H1 (cell line): Measurements from ENCODE around the gene GSTM3. TPM values are rescaled to one million over a fixed set of nuclear protein-coding genes. Genes with fewer than 3 reads are reported as not detected.

Experiments
- BCL11A ChIP-seq, 2 experiments: IDR thresholded peaks; one replicate each; pipeline ENCODE4 v1.6.1; 2011; ENCODE audit warnings: low read depth in 2 of 2, low read length in 2 of 2, mild to moderate bottlenecking in 2 of 2
- CBX8 ChIP-seq: fragments of 300-800, 300-1000 bp; sonication (generic); IDR thresholded peaks from 2 replicates; pipeline ENCODE4 v1.7.1; 2016; ENCODE audit warnings: low read depth, low read length, borderline replicate concordance
- CHD2 ChIP-seq: IDR thresholded peaks from 2 replicates; pipeline ENCODE4 v1.6.1; 2012; ENCODE audit warnings: low read length, improper control_type of control experiment
- EGR1 ChIP-seq: IDR thresholded peaks from 2 replicates; pipeline ENCODE4 v1.6.1; 2011; ENCODE audit warnings: low read depth, low read length, borderline replicate concordance
- HDAC6 ChIP-seq: IDR thresholded peaks from one replicate; pipeline ENCODE4 v1.7.1; 2012; ENCODE audit warnings: low read depth, mild to moderate bottlenecking, inconsistent platforms, low read length, moderate library complexity
- SP2 ChIP-seq: IDR thresholded peaks from 2 replicates; pipeline ENCODE4 v1.6.1; 2012; ENCODE audit warnings: mild to moderate bottlenecking, low read length, inconsistent platforms
- USF2 ChIP-seq: IDR thresholded peaks from 2 replicates; pipeline ENCODE4 v1.6.1; 2011; ENCODE audit warnings: low read length, improper control_type of control experiment
- polyA plus RNA-seq, 7 experiments: library from polyadenylated mRNA; depleted of rRNA in 3 of 7; stranded (reverse) in 5 of 7; unstranded in 2 of 7; fragments of >200 nt in 5 of 7; fragments of 200-250 nt in 2 of 7; gene quantifications; 1 replicate in 5 of 7; 2 replicates in 1 of 7; 4 replicates in 1 of 7; pipeline versions ENCODE4 v1.2.1 to v1.2.3, GENCODE V29; 2011 to 2013; ENCODE audit warnings: missing spikeins in 2 of 7, mixed read lengths in 2 of 7
- total RNA-seq: library from RNA; stranded (reverse); fragmentation: NEBNext Ultra II Directional; extraction: Animal tissue kit (Norgen Biotek cat#: 25700); gene quantifications from 2 replicates; pipeline ENCODE4 v1.2.1, GENCODE V29; 2021

GSTM3 gene
- total and polyA plus RNA-seq, 2 of the 8 experiments (the other 6 are each of a cell fraction or from before 2014, with no cell fraction given), result 2.2 to 5.1 TPM

GRCh38 chr1:109786531-109787021, 45.7 kb upstream of the GSTM3 start (continued):
- no peak for TF ChIP-seq CHD2
- no peak for TF ChIP-seq SP2
- TF ChIP-seq EGR1, result no peak
- TF ChIP-seq CBX8, result no peak
- TF ChIP-seq USF2, result no peak
- no peak for TF ChIP-seq HDAC6
- no peak for TF ChIP-seq BCL11A (IDR thresholded peaks at IDR 0.05; ENCODE audit: low read depth in 2 of 2, low read length in 2 of 2)
- TF ChIP-seq, all 59 proteins: peak for 0
